NK-92 (cell line): Measurements from ENCODE around the gene ACAN.

Experiments
- DNase-seq: peaks from one replicate; lab custom pipeline; 2025; ENCODE audit not compliant: unreplicated experiment; lab: John Stamatoyannopoulos, UW

Gene ACAN

GRCh38 chr15:88803241-88803919 is at the start of gene ACAN:
Gene ACAN, plus strand, starts transcription at chr15:88803436. Its CDS starts 32,771 bp downstream, at chr15:88836207.
- no peak for DNase-seq

- DNase-seq, result no peak
Observed at GRCh38 chr15:88756521-88756920, 46.7 kb upstream of the ACAN start.

- DNase-seq, result no peak
Observed at GRCh38 chr15:88756921-88757320, 46.3 kb upstream of the ACAN start.

GRCh38 chr15:88759872-88760271 is 43.4 kb upstream of the ACAN start:
- DNase-seq, result no peak

GRCh38 chr15:88764448-88764847 is 38.8 kb upstream of the ACAN start:
- DNase-seq, result no peak

- DNase-seq, result no peak
Observed at GRCh38 chr15:88765212-88765611, 38.0 kb upstream of the ACAN start.

GRCh38 chr15:88769161-88769971 is 33.9 kb upstream of the ACAN start:
- no peak for DNase-seq

GRCh38 chr15:88775776-88776175 is 27.5 kb upstream of the ACAN start:
- no peak for DNase-seq

- no peak for DNase-seq
Observed at GRCh38 chr15:88776646-88777045, 26.6 kb upstream of the ACAN start.

GRCh38 chr15:88779944-88780343 is 23.3 kb upstream of the ACAN start:
- DNase-seq, result no peak

- no peak for DNase-seq
Observed at GRCh38 chr15:88782465-88782864, 20.8 kb upstream of the ACAN start.

- DNase-seq, result no peak
Observed at GRCh38 chr15:88785217-88785616, 18.0 kb upstream of the ACAN start.

GRCh38 chr15:88788036-88788435 is 15.2 kb upstream of the ACAN start:
- no peak for DNase-seq

GRCh38 chr15:88788816-88789215 is 14.4 kb upstream of the ACAN start:
- no peak for DNase-seq

- no peak for DNase-seq
Observed at GRCh38 chr15:88790486-88790885, 12.8 kb upstream of the ACAN start.

- no peak for DNase-seq
Observed at GRCh38 chr15:88791637-88792036, 11.6 kb upstream of the ACAN start.

GRCh38 chr15:88792342-88793282 is 10.6 kb upstream of the ACAN start:
- no peak for DNase-seq

GRCh38 chr15:88794001-88794400 is 9.2 kb upstream of the ACAN start:
- no peak for DNase-seq

GRCh38 chr15:88797663-88798339 is 5.4 kb upstream of the ACAN start:
- no peak for DNase-seq

GRCh38 chr15:88799341-88799740 is 3.9 kb upstream of the ACAN start:
- DNase-seq, result no peak

GRCh38 chr15:88800026-88800425 is 3.2 kb upstream of the ACAN start:
- no peak for DNase-seq
